Measurements from ENCODE around the gene MBNL2.
A peak's percentile ranks its signal among the peaks of the same experiment; 100 is the strongest.

The MBNL2 gene

GRCh38 chr13:97356592-97356991 is 134.5 kb downstream of the MBNL2 start:
- DNase-seq = no peak

- peak; percentile 37 for DNase-seq
Measured at GRCh38 chr13:97359181-97360057, 137.3 kb downstream of the MBNL2 start.

GRCh38 chr13:97360610-97361009 is 138.5 kb downstream of the MBNL2 start:
- no peak for DNase-seq

- no peak for DNase-seq
Measured at GRCh38 chr13:97364031-97364430, 141.9 kb downstream of the MBNL2 start.

- no peak for DNase-seq
Measured at GRCh38 chr13:97364827-97365226, 142.7 kb downstream of the MBNL2 start.

GRCh38 chr13:97366172-97366688 is 144.1 kb downstream of the MBNL2 start:
- DNase-seq = no peak

- DNase-seq = no peak
Measured at GRCh38 chr13:97367016-97367822, 145.1 kb downstream of the MBNL2 start.

GRCh38 chr13:97369261-97369893 is 147.2 kb downstream of the MBNL2 start:
- DNase-seq = no peak

GRCh38 chr13:97371486-97372109 is 149.5 kb downstream of the MBNL2 start:
- no peak for DNase-seq

- no peak for DNase-seq
Measured at GRCh38 chr13:97372936-97373335, 150.8 kb downstream of the MBNL2 start.

- no peak for DNase-seq
Measured at GRCh38 chr13:97373787-97374186, 151.7 kb downstream of the MBNL2 start.

- no peak for DNase-seq
Measured at GRCh38 chr13:97376981-97377380, 154.8 kb downstream of the MBNL2 start.

GRCh38 chr13:97379386-97379785 is 157.3 kb downstream of the MBNL2 start:
- no peak for DNase-seq

- DNase-seq = no peak
Measured at GRCh38 chr13:97380696-97381095, 158.6 kb downstream of the MBNL2 start.

- no peak for DNase-seq
Measured at GRCh38 chr13:97381189-97381588, 159.1 kb downstream of the MBNL2 start.

- no peak for DNase-seq
Measured at GRCh38 chr13:97382276-97382675, 160.1 kb downstream of the MBNL2 start.

GRCh38 chr13:97384371-97384770 is 162.2 kb downstream of the MBNL2 start:
- no peak for DNase-seq

- DNase-seq = no peak
Measured at GRCh38 chr13:97385146-97385545, 163.0 kb downstream of the MBNL2 start.

- no peak for DNase-seq
Measured at GRCh38 chr13:97385854-97386253, 163.7 kb downstream of the MBNL2 start.

GRCh38 chr13:97386801-97387484 is 164.8 kb downstream of the MBNL2 start:
- DNase-seq = no peak

GRCh38 chr13:97387485-97387839 is 165.3 kb downstream of the MBNL2 start:
- no peak for DNase-seq

- DNase-seq = no peak
Measured at GRCh38 chr13:97387890-97388289, 165.8 kb downstream of the MBNL2 start.

Data from activated gamma-delta T cell treated with Interleukin-2 at 50 U/mL for 16 hours (primary cell).